GM20431 (cell line): Measurements from ENCODE around the gene AR.
"Not testable (repeated sequence)": the region's sequence is repeated elsewhere in the genome, so short reads cannot be mapped to it uniquely, and the experiment has no call there.

Source experiments
- in situ Hi-C: fragments of 300-500 bp; cut with MseI, MboI; formaldehyde crosslinking; loops from one replicate; pipeline ENCODE4 v1.15.0; 2020; ENCODE audit warnings: low sequenced_read_pairs; ENCODE audit not compliant: unreplicated experiment

Gene AR

DNA sequence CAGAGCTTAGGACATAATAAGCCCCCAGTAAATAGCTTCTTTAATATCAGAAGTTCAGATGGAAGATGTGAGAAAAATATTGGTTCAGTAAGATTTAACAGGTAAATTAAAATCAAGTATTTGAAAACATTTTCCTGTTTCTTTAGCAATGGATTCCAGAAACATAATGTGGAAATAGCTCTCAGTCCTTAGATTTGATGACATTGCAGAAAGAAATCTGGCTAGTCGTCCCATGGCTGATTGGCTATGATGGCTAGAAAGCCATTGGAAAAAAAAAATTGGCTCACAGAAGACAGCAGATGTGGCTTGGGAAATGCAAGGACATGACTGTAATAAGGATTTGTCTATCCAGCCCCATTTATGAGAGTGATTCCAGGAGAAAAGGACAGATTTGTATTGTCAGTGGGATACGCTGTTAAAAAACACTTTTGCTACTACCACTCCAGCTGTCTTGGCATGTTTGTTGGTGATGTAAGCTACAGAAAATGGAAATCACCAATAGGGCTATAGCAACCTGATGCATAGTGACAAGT, 78.3 kb downstream of the AR start:
- in situ Hi-C loops, result no loop called here

DNA sequence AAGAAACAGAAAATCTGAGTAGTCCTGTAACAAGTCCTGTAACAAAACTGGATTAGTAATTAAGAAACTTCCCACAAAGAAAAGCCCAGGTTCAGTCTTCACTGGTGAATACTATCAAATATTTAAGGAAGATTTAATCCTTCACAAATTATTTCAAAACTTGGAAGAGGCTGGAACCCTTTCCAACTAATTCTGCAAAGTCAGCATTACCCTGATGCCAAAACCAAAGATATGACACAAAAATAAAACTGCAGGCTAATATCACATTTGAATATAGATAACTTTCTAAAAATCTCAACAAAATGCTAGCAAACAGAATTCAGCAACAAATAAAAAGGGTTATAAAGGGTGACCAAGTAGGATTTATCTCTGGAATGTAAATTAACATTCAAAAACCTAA, 80.5 kb downstream of the AR start:
- in situ Hi-C loops, result no loop called here

DNA sequence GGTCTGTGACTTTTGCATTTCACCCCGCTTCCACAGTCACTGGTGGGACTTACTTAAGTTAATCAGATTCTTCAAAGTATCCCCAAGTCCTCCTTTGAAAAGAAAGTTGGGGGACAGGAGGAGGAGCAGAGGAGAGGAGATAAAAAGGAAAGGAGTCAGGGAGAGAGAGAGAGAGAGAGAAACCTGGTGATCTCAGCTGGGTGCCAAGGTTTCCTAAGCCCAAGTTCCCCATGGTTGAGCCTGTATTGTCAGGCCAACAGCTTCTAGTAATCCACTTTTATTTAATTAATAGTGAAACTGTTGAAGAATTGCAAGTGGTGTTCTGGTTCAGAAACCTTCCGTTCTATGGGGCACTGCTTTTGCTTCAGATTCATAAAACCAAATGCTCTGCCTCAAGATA, 91.6 kb downstream of the AR start:
- in situ Hi-C loops, result no loop called here

DNA sequence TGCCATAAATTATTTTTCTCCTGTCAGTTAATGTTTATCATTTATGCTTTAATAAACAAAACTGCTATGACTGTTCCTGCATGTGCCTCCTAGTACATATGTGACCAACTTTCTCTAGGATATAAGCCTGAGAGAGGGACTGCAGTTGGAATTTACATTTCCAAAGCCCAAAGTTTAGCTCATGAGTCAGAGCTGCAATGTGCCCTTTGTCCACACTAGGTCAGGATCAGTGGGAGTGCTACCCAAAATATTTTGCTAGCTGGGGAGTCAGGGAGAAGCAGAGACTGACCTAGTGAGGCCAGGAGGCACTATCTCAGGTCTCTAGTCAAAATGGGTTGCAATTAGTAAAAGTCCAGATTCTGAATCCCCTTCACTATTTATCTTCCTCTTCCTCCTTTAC, 92.7 kb downstream of the AR start:
- in situ Hi-C loops, result no loop called here

DNA sequence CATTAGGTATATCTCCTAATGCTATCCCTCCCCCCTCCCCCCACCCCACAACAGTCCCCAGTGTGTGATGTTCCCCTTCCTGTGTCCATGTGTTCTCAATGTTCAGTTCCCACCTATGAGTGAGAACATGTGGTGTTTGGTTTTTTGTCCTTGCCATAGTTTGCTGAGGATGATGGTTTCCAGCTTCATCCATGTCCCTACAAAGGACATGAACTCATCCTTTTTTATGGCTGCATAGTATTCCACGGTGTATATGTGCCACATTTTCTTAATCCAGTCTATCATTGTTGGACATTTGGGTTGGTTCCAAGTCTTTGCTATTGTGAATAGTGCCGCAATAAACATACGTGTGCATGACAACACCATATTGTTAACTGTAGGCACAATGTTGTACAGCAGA, 93.5 kb downstream of the AR start:
- in situ Hi-C loops, result not testable (repeated sequence)

DNA sequence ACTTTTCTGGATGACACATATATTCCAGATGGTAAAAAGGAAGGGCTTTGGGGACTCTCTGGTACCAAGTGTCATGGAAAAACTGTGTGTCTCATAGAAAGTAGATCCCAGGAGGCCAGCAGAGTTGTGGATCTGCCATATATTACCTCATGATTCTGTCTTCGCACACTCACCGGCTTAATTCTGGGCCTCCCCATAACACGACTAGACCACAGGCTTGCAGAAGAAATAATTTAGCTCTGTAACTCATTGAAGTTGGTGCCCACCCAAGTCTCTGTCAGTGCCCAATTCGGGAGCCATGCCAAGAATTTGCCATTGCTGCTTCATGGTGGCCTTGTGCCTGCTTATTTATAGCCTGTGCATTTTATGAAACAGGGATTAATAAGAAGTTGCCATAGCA, 104.5 kb downstream of the AR start:
- in situ Hi-C loops, result no loop called here

DNA sequence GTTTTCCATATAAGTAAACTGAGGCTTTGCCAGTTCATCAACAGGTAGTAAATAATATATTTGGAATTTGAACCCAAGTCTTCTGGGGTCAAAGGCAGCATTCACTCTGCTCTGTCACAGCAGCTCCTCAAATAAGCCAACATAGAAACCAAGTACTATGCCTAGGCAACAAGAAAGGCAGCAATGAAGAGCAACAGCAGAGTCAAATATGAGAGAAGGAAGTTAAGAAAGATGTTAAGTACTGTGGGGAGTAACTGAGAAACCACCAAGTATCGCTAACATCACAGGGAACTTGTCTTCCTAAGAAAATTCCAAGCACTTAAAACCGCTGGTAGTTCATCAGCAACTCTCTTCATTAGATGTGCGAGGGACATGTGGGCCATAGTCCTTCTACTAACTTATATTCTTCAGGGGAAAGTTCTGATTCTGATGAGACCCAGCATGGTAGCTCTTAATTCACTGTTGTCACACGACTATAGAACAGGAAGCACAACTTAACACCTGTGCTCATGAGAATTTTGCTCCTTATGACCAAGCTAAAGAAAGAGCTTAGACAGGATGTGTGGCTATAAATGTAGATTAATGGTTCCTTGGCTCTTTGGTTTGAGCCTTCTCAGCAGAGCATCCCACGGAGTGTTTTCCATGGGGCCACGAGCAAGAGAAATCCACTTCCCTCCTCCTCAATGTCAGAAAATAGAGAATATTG, 107.8 kb downstream of the AR start:
- in situ Hi-C loops, result no loop called here

DNA sequence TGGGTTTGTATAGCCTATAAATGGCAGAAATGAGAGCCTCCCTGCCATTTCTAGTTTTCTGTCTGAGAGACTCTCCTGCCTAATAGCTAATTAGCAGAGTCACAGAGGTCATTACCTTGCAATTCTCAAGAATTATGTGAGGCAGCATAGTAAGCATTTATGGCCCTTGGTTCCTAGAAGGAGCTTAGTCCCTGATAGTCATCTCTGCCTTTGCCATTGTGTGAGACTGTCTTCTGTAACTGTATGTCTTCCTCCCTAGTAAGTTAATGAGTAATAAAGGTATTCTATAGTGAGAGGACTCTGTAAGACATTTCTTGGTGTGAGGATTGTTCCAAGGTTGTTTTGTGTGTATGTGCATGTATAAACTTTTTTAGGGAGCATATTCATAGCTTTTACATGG, 108.7 kb downstream of the AR start:
- in situ Hi-C loops, result no loop called here

DNA sequence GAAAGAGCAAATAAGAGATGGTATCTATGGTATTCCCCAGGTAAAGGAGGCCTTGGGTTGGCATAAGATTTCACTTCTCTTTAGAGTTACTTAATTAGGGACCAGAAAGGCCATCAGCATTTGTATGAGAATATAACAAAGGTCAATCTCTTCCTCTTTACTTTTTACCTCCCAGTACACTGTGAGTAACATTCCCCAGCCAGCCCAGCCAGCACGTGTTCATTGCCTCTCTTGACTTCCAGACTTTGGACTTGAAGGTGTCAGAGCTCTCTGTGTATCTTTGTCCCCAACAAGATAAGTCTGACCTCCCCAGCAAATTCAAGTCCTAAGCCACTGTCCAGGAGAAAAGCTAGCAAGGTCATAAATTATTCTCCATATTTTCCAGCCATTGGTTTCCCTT, 110.5 kb downstream of the AR start:
- in situ Hi-C loops, result no loop called here

DNA sequence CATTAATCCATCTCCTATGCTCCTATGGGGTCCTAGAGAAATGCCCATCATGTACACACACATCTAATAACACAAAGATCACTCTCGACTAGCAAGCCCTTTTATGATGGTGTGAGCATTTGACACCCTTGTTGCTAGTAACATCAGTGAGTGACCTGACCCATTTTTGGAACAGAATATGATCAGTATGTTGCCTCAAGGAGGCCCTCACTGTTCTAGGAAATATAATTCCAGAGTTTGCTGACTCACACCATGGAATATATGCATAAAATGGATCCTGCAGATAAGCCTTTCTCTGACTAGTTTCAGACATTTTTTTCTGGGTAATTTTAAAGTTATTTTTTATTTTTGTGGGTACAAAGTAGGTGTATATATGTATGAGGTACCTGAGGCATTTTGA, 121.8 kb downstream of the AR start:
- in situ Hi-C loops, result no loop called here

DNA sequence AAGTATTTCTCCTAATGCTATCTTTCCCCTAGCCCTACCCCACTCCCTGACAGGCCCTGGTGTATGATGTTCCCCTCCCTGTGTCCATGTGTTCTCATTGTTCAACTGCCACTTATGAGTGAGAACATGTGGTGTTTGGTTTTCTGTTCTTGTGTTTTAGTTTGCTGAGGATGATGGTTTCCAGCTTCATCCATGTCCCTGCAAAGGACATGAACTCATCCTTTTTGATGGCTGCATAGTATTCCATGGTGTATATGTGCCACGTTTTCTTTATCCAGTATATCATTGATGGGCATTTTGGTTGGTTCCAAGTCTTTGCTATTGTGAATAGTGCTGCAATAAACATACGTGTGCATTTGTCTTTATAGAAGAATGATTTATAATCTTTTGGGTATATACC, 126.9 kb downstream of the AR start:
- in situ Hi-C loops, result not testable (repeated sequence)

DNA sequence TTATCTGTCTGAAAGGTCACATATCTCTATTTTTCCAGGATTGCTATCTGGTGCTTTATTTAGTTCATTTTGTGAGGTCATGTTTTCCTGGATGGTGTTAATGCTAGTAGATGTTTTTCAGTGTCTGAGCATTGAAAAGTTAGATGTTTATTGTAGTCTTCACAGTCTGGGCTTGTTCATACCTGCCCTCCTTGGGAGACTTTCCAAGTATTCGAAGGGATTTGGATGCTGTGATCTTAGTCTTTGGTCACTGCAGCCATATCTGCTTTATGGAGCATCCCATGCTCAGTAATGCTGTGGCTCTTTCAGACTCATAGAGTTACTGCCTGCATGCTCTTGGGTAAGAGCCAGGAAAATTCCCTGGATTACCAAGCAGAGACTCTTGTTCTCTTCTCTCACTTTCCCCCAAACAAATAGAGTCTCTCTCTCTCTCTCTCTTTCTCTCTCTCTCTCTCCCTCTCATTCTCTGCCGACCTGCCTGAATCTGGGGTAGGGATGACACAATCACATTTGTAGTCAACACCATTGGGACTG, 130.0 kb downstream of the AR start:
- in situ Hi-C loops, result no loop called here

DNA sequence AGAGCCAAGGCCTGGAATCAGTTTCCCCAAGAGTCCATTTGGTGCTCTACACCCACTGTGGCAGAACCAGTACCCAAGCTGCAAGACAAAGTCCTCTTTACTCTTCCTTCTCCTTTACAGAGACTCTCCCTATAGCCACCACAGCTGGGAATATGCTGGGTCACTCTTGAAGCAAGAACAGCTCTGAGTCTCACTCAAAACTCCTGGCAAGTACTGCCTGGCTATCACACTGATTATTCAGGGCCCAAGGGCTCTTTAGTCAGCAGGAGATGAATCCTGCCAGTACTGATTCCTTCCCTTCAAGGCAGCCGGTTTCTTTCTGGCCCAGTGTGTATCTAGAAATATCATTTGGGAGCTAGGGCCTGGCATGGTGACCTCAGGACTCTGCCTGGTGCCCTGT, 130.9 kb downstream of the AR start:
- in situ Hi-C loops, result no loop called here

DNA sequence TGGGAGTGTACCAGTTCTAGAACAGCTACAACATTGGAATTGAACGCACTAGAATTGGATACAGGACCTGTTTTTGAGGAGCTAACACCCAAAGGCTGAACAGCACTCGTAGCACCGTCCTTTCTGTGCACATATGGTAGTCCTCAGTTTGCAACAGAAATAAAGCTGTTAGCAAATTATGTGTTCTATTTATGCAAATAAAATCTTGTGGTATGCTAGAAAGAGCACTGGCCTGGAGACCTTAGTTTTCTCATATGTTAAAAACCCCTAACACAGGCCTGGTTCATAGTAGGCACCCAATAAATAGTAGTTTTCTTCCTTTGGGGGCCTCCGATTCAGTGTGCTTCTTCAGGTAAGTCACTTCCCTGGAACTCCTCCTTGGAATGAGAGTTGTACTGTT, 140.3 kb downstream of the AR start:
- in situ Hi-C loops, result no loop called here

DNA sequence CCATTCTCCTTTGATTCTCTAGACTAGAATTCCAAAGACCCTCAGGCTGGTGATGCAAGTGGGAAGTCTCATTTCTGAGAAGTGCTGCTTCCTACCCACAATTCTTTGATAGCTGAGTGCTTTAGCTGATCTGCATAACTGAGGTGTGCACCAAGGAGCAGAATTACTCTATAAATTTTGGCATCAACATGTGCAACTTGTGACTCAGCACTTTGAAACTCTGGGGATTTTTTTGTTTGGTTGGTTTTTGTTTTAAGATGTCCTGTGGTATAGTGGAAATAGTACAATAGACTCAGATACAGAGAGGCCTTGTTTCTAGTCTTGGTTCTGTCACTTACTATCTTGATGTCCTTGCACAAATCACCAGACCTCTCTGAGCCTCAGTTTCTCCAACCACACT, 148.4 kb downstream of the AR start:
- in situ Hi-C loops, result no loop called here

DNA sequence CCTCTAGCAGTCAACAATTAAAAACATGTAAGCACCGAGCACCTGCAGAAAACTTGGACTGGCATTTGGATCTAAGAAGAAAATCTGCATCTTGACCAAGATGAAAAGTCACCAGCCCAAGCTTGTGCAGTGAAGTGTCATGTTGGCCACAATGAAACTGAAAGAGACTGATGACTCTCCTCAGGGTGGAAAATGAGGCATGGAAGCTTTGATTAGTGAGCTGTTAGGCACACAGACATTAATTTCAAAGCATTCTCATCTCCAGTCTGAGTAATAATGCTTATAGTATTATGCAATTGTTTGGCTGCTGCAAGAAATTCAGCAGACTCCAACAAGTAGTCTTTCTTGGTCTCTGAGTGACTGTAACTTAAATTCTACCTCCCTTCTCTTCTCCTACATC, 150.1 kb downstream of the AR start:
- in situ Hi-C loops, result no loop called here

DNA sequence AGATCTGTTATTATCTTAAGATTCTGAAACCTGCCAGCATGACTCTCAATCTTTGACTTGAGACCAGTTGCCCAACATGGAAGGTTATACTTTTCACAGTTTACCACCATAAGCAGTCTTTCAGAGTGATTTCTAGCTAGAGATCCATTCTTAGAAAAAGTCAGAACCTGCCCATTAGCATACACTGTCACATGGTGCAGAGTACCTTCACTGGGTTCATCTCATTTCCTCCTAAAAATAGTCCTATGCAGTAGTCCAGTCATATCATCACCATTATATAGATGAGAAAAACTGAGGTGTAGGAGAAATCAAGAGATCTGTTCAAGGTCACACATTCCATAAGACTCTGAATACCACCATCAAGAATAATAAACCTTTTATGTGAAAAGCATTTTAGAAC, 153.6 kb downstream of the AR start:
- in situ Hi-C loops, result no loop called here

DNA sequence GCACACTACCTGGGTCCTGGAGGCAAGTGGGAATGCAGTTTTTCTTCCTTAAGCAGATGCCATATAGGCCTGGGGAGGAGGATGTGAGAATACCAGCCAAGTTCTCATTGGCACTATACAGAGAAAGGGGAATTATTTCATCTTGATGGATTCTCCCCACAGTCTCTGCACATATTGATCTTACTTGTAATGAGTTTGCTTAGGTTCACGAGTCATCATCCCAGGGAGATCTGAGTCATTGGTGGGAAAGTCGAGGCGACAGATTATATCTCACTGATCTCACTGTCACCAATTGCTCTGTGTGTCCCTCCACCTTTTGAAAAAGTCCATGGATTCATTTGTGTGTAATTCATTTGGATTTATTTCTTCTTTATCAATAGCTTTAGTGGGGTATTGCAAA, 156.8 kb downstream of the AR start:
- in situ Hi-C loops, result no loop called here

DNA sequence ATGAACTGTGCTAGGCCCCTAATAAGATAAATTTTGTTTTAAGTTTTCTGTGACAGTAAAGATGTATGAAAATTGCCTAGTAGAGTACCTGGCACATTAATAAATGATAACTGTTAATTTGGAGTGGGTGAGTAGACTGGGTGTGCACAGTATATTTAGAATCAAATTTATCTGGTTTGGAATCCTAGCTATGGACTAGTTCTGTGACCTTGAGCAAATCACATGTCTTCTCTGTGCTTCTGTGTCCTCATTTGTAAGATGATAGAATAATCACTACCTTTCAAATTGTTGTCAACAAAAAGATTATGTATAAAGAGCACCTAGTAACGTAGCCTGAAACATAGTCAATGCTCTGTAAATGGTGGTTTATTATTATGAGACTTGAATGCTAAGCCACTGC, 170.2 kb downstream of the AR start:
- in situ Hi-C loops, result no loop called here

DNA sequence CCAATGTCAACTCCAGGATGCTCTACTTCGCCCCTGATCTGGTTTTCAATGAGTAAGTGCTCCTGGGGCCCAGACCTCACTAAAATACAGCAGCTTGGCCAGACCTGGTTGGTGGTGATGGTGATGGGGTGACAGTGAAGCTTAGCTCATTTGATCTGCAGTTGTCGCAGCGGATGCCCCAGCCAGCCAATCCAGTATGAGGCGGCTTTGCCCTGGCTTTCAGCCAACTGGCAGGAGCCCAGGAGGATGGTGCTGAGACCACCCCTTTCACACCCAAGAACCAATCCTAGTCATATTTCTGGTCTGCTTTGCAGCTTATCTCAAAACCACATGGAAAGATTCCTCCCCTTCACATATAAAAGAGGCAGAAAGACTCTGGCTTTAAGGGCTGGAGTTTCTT, 173.8 kb downstream of the AR start:
- in situ Hi-C loops, result no loop called here

DNA sequence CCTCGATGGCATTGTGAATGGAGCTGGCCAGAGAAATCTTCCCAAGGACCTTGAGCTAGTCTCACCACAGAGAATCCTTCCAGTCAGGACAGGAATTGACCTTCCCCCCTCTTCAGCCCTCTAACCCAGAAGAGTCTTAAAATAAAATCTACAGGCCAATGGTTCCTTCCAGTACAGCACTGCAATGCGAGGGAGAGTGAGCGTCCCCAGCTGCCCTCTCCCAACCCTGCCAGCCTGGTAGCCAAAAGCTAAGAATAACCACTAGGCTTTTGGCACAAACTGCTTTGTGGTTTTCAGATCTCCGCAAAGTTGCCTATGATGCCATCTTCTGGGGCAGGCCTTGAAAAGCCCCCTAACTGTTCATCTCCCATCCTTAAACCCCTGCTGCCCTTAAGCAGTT, 175.1 kb downstream of the AR start:
- in situ Hi-C loops, result no loop called here

DNA sequence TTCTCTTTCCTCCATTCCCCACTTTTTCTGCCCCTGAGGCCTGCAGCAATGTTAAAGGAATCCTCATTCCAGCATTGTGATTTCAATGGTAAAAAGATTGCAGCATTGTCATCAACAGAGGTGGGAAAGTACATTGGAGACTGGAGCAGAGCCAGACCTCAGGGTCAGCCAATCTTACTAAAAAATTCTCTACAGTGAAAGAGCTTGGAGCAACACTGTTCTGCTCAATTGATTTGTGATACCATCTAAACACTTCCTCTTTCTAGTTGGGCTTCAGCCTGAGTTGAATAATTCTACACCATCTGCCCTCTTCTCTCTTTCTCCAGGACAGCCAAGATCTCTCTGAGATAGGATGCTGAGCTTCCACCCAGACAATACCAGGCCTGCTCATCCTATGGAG, 176.5 kb downstream of the AR start:
- in situ Hi-C loops, result no loop called here
